ENCODE data around the gene SIGLEC8. TPM values are rescaled to one million over a fixed set of nuclear protein-coding genes. Genes with fewer than 3 reads are reported as not detected.

Gene SIGLEC8
- total and polyA plus RNA-seq, 12 donors, result 0.33 to 34.0 (median 5.5) TPM

- 71 to 86% (median 76%) methylated on average over 1 of the region's 1 CpG; no CpG with 5 or more reads in 1 of the 4 donors for WGBS, 4 donors
- H3K4me1 ChIP-seq (replicated peaks in 1 of 2), result no peaks in the 10 kb centered on the region
- no peak overlapping the region for H3K27ac ChIP-seq
- no peaks in the 10 kb centered on the region for H3K36me3 ChIP-seq (replicated peaks in 1 of 2)
- no peaks in the 10 kb centered on the region for H3K9me3 ChIP-seq (replicated peaks in 1 of 3)
- DNase-seq, result peak in 1 of 7 donors; percentile 12
- intact Hi-C loops (cut with DNase I), result loop anchor here in 1 of 2 donors (10.0 kb wide), 1 partner anchor 185 kb away; no protein-coding TSS in a partner anchor
- no peak overlapping the region for H3K4me3 ChIP-seq
- H3K27me3 ChIP-seq, result no peaks in the 10 kb centered on the region
- TF ChIP-seq POLR2A (IDR thresholded peaks at IDR 0.05) (no peak), CTCF (IDR thresholded peaks at IDR 0.05) (no peak)
These were observed 11.4 kb upstream of the SIGLEC8 start for GRCh38 chr19:51469629-51470028.

GRCh38 chr19:51469162-51469561 lies 10.9 kb upstream of the SIGLEC8 start:
- Histone ChIP-seq H3K27ac (no peak overlapping the region), H3K4me3 (no peak overlapping the region), H3K4me1 (replicated peaks in 1 of 2) (no peaks in the 10 kb centered on the region), H3K36me3 (replicated peaks in 1 of 2) (no peaks in the 10 kb centered on the region), H3K27me3 (no peaks in the 10 kb centered on the region), H3K9me3 (replicated peaks in 1 of 3) (no peaks in the 10 kb centered on the region)
- intact Hi-C loops (cut with DNase I), result loop anchor here in 1 of 2 donors (10.0 kb wide), 1 partner anchor 186 kb away; no protein-coding TSS in a partner anchor
- no peak for TF ChIP-seq CTCF (IDR thresholded peaks at IDR 0.05)
- no peak for TF ChIP-seq POLR2A (IDR thresholded peaks at IDR 0.05)
- WGBS, 4 donors, result 43 to 60% (median 46%) methylated on average over 2 to 4 of the region's 4 CpGs
- DNase-seq, result no peak

DNA sequence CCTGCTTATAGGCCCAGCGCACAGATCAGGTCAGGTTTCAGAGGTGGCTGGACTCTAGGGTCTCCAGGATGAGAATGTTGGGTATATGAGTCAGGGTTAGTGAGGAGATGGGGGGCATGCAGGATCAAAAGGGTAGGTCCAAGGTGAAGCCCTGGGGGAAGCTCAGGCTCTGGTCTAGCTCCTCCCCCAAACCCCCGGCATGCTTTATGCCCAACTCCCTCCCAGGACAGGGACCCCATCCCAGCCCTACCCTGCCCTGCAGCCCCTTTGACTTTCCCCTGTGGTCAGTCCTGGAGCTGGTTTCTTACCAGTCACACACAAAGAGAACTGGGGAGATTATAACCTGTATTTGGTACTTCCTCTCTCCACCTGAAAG lies 10.3 kb upstream of the SIGLEC8 start:
- Histone ChIP-seq H3K4me3 (no peak overlapping the region), H3K27ac (no peak overlapping the region), H3K27me3 (no peaks in the 10 kb centered on the region), H3K36me3 (replicated peaks in 1 of 2) (no peaks in the 10 kb centered on the region), H3K4me1 (replicated peaks in 1 of 2) (no peaks in the 10 kb centered on the region), H3K9me3 (replicated peaks in 1 of 3) (no peaks in the 10 kb centered on the region)
- whole genome bisulfite sequencing, 4 donors, result 64 to 79% (median 75%) methylated on average over 1 to 2 of the region's 2 CpGs
- DNase-seq, result peak in 1 of 7 donors; percentile 5
- intact Hi-C loops (cut with DNase I), result loop anchor here in 1 of 2 donors (10.0 kb wide), 1 partner anchor 186 kb away; no protein-coding TSS in a partner anchor
- no peak for TF ChIP-seq POLR2A (IDR thresholded peaks at IDR 0.05)
- no peak for TF ChIP-seq CTCF (IDR thresholded peaks at IDR 0.05)

- peak overlapping the region in 1 of 5 donors; percentile 10 for H3K27ac ChIP-seq
- TF ChIP-seq POLR2A (IDR thresholded peaks at IDR 0.05), result no peak
- TF ChIP-seq CTCF (IDR thresholded peaks at IDR 0.05), result no peak
- intact Hi-C loops (cut with DNase I), result loop anchor here in 1 of 2 donors (10.0 kb wide), 1 partner anchor 187 kb away; no protein-coding TSS in a partner anchor
- H3K4me1 ChIP-seq (replicated peaks in 1 of 2), result no peaks in the 10 kb centered on the region
- no peak overlapping the region for H3K4me3 ChIP-seq
- H3K36me3 ChIP-seq (replicated peaks in 1 of 2), result no peaks in the 10 kb centered on the region
- no peaks in the 10 kb centered on the region for H3K9me3 ChIP-seq (replicated peaks in 1 of 3)
- DNase-seq, result peak in 1 of 7 donors; percentile 20
- WGBS, 4 donors, result 61 to 70% (median 65%) methylated on average over 4 of the region's 4 CpGs
- no peaks in the 10 kb centered on the region for H3K27me3 ChIP-seq
These were observed 9.8 kb upstream of the SIGLEC8 start for GRCh38 chr19:51467864-51468544.
